ENCODE measurements around the gene RUSC1.
"Not testable (repeated sequence)": the region's sequence is repeated elsewhere in the genome, so short reads cannot be mapped to it uniquely, and the experiment has no call there.

Gene RUSC1

GRCh38 chr1:155320661-155321617 lies at the start of gene RUSC1:
Gene RUSC1 (plus strand): TSS chr1:155320894. CDS start chr1:155321774, 880 bp downstream.
- no peak for DNase-seq (ENCODE audit: low read depth)

- DNase-seq (ENCODE audit: low read depth) = peak; percentile 41
Measured at GRCh38 chr1:155272466-155273342, 48.0 kb upstream of the RUSC1 start.

- DNase-seq (ENCODE audit: low read depth) = peak; percentile 88
Measured at GRCh38 chr1:155273343-155274245, 47.1 kb upstream of the RUSC1 start, which contains the start of gene CLK2. Gene CLK2 (minus strand): TSS chr1:155273504. CDS start chr1:155270977, 2,527 bp downstream.

GRCh38 chr1:155277070-155277901 lies 43.4 kb upstream of the RUSC1 start, which contains the start of gene HCN3:
Gene HCN3 (plus strand): TSS chr1:155277463. CDS start chr1:155277591, 128 bp downstream.
- peak; percentile 93 for DNase-seq (ENCODE audit: low read depth)

- DNase-seq (ENCODE audit: low read depth) = no peak
Measured at GRCh38 chr1:155277902-155278688, 42.6 kb upstream of the RUSC1 start.

- DNase-seq (ENCODE audit: low read depth) = no peak
Measured at GRCh38 chr1:155278689-155279160, 42.0 kb upstream of the RUSC1 start.

GRCh38 chr1:155279268-155279667 lies 41.4 kb upstream of the RUSC1 start:
- no peak for DNase-seq (ENCODE audit: low read depth)

GRCh38 chr1:155282488-155283091 lies 38.1 kb upstream of the RUSC1 start:
- no peak for DNase-seq (ENCODE audit: low read depth)

GRCh38 chr1:155284476-155284875 lies 36.2 kb upstream of the RUSC1 start:
- DNase-seq (ENCODE audit: low read depth) = no peak

GRCh38 chr1:155285063-155285462 lies 35.6 kb upstream of the RUSC1 start:
- DNase-seq (ENCODE audit: low read depth) = no peak

GRCh38 chr1:155285631-155286044 lies 35.1 kb upstream of the RUSC1 start:
- DNase-seq (ENCODE audit: low read depth) = no peak

GRCh38 chr1:155286544-155286943 lies 34.1 kb upstream of the RUSC1 start:
- no peak for DNase-seq (ENCODE audit: low read depth)

GRCh38 chr1:155287987-155288543 lies 32.6 kb upstream of the RUSC1 start:
- DNase-seq (ENCODE audit: low read depth) = no peak

GRCh38 chr1:155291006-155291405 lies 29.7 kb upstream of the RUSC1 start:
- not testable (repeated sequence) for DNase-seq (ENCODE audit: low read depth)

GRCh38 chr1:155293086-155293749 lies 27.5 kb upstream of the RUSC1 start:
- no peak for DNase-seq (ENCODE audit: low read depth)

- no peak for DNase-seq (ENCODE audit: low read depth)
Measured at GRCh38 chr1:155294520-155295182, 26.0 kb upstream of the RUSC1 start.

GRCh38 chr1:155295183-155295941 lies 25.3 kb upstream of the RUSC1 start:
- no peak for DNase-seq (ENCODE audit: low read depth)
